Measurements from ENCODE around the gene MTFP1.
A peak's percentile ranks its signal among the peaks of the same experiment; 100 is the strongest.
"Not testable (repeated sequence)": the region's sequence is repeated elsewhere in the genome, so short reads cannot be mapped to it uniquely, and the experiment has no call there.

Gene MTFP1

DNA sequence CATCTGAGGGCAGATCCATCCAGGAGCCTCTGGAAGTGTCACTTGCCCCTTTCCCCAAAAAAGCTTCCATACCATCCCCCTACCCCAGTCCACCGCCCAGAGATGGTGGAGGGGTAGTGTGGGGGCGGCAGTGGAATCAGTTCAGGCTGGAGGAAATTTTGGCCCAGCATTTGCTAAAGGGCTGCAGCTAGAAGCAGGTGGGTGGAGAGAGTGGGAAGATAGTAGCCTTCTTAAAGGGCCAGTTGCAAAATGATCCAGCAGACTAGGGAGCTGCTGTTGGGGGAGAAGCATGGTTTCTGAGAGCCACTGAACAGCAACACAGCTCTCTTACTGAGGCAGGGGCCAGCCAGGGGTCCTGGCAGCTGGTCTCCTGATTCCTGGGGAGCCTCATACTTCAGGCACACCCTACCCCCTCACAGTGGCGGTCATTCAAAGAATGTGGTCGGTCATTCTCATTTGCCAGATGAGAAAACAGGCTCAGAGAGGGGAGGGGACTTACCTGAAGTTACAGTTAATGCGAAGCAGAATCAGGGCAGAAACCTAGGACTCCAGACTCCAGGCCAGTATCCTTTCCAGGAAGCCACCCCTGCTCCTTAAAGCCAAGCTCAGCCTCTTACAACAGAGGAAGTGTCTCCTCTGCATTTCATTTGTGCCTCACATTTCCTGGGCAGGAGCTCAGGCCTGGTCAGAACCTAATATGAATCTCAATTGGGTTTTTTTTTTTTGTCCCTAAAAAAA is 23.4 kb upstream of the MTFP1 start:
- DNase-seq (ENCODE audit: low spot score): no peak

DNA sequence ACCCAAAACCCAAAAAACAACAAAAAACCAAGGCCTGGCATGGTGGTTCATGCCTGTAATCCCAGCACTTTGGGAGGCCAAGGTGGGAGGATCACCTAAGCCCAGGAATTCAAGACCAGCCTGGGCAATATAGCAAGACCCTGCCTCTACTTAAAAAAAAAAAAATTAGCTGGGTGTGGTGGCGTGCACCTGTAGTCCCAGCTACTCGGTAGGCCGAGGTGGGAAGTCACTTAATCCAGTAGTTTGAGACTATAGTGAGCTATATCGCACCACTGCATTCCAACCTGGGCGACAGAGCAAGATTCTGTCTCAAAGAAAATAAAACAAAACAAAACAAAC is 22.8 kb upstream of the MTFP1 start:
- not testable (repeated sequence) for DNase-seq (ENCODE audit: low spot score)

DNA sequence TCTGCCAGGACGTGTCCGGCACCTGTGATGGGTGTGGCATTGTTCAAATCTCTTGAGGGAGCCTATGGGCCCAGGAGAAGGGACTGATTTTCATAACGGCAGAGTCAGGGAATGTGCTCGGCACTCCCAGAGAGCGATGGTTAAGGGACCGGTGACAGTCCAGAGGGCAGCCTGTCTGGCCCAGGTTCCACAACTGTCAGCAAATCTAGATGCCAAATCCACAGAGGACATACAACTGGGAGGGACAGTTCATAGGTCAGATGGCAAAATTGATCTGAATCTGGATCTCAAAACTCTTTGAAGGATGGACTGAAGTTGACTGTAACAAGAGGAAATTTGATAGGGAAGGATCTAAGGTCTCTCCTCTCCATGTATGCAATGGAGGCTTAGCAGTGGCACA is 21.3 kb upstream of the MTFP1 start:
- no peak for DNase-seq (ENCODE audit: low spot score)

DNA sequence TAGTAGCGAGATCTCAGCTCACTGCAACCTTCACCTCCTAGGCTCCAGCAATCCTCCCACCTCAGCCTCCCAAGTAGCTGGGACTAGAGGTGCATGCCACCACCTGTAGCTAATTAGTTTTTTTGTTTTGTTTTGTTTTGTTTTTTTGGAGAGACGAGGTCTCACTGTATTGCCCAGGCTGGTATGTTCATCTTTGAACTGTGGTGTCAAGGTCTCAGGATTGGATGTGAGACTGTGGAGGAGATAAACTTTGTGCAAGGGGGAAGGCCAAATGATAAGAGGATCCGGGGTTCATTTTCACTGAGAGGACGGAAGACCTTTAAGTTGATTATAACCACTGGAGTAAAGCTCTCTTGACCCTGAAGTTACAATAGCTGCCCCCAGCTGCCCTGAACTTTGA is 19.8 kb upstream of the MTFP1 start:
- no peak for DNase-seq (ENCODE audit: low spot score)

DNA sequence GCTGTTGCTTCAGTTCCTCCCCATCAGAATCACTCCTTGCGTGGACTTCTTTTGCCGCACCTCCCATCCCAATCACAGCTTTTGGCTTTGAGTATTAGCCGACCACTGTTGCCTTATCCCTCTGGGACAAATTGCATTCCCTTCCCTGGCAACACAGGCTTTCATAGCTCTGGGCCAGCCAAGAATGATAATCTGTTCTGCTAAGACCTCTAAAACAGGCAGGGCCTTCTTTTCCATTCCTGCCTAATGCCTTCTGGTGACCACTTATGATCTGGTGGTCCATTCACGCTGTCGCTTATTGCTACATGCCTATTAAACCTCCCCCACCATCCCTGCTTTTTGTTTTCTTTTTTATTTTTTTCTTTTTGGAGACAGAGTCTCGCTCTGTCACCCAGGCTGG is 19.2 kb upstream of the MTFP1 start:
- no peak for DNase-seq (ENCODE audit: low spot score)

DNA sequence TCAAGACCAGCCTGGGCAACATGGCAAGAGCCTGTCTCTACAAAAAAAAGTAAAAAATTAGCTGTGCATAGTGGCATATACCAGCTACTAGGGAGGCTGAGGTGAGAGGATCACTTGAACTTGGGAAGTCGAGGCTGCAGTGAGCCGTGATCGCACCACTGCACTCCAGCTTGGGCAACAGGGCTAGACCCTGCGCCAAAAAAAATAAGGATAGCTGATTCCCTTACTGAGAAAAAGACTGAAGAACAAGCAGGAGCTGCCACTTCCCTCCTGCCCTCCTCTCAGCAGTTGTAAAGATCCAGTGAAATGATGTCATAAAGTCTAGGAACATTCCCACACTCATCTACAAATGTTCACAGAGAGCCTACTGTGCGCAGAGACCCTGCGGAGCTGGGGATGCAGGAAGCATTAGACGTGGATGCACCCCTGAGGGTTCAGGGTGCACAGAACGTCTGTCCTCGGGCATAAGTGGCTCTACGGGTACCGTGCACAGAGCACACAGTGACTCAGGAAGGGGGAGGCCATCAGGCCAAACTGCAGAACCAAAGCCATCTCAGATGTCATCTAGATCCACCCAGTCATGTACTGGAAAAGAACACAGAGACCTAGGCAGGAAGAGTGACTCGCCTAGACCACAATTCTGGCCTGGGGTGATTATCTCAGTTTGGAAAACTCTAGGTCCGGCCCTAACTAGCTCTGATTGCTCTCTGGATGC is 17.0 kb upstream of the MTFP1 start:
- no peak for DNase-seq (ENCODE audit: low spot score)

DNA sequence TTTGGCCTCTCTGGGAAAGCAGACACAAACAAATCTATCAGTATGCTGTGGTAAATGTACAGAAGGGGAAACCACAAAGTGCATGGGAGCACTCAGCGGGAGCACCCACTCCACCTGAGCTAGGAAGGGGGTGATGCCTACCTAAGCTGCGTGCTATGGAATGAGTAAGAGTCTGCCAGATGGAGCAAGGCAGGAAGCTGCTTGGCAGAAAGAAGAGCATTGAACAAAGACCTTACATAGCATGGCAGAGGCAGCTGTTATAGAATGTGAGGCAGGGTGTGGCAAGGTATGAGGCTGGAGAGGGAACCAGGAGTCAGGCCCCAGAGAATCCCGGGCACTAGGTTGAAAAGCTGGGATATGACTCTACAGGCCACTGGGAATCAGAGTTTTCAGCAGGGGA is 13.8 kb upstream of the MTFP1 start:
- DNase-seq (ENCODE audit: low spot score): no peak

DNA sequence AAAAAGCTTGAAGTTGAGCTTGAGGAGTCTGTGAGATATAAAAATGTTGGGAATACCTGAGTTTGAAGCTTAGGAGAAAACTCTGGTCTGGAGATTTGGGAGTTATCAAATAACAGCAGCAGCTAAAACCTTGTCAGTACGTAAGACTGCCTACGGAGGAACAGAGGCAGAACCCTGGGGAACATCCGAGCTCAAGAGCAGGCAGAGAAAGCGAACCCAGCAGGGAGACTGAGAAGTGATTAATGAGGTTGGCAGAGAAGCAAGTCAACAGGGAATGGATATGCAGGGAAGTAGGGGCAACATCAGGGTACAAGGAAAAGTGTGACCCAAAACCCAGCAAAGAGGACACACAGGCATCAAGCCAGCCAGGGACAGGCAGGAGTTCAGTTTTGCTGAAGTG is 12.6 kb upstream of the MTFP1 start:
- DNase-seq (ENCODE audit: low spot score): no peak

DNA sequence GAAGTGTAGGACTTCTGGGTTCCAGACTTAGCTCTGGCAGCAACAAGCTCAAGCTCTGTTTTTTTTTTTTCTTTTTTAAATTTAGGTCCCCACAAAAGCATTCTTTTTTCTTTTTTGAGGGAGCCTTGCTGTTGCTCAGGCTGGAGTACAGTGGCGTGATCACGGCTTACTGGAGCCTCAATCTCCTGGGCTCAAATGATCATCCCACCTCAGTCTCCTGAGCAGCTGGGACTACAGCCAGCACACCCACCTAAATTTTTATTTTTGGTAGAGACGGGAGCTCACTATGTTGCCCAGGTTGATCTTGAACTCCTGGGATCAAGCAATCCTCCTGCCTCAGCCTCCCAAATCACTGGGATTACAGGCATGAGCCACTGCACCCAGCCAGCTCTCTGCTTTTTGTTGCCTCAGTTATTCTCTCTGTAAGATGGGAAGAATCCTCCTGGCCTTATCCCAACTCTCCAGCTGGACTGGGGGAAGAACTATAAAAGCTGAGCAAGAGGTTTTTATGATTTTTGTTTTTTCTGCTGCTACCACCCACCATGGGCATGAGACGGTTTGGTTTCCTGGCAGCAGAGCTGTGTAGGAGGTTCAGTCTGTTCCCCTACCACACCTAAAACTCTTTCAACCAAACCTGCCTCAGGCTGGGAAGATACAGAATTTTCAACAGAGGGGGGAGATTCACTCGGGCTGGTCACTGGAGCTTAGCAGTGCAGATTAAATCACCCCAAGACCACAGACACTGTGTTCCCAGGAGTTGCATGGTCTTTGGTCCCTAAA is 11.6 kb upstream of the MTFP1 start:
- no peak for DNase-seq (ENCODE audit: low spot score)

DNA sequence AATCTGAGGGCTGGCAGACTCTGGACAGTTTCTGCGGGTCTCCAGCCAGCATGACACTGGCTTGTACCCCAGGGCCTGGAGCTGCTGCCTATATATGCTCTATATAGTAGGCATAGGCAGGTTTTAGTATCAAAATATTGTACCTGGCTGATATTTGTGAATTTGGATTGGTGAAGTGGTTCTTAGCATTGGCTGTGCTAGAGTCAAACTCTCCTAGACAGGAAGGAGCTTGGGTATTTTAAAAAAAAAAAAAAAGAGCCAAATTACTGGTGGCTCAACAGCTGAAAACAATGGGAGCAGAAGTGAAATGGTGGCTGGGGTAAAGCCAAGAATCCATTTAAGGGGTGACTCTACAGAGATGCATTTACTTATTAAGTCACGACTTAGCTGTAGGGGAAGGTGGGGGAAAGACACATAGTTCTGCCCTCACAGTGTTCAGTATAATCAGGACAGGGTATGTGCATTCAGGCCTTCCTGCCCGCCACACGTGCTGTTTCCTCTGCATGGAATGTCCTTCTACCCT is 11.0 kb upstream of the MTFP1 start:
- DNase-seq (ENCODE audit: low spot score): no peak

DNA sequence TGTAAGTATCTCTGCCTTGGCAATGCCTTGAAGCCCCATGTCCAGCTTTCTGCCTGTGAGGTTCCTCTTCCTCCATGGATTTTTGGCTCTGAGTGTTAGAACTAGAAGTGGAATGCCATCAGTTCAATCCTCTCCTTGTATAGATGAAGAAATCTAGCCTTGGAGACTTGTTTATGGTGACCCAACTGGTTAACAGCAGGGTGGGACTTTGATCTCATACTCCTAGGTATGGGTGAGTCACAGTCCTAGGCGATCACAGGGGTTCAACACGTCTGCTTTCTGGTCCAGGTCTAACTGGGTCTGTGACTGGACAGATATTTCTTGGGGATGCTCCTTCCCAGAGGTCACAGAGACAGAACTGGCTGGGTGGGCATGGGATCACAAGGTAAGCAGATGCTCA is 9.2 kb upstream of the MTFP1 start:
- no peak for DNase-seq (ENCODE audit: low spot score)

DNA sequence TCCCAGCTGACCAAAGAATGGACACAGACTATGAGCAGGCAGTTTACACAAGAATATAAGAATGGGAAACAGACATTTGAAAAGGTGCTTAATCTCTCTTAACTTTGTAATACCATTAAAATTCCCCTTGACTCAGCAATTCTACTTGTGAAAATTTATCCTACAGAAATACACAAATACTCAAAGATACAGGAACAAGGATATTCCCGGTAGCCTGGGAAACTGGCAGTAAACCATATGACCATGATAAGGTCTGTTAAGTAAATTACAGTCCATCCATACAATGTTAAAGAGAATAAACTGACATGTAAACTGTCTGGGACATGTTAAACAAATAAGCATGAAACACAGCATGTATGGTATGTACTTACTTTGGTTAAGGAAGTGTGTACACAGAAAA is 8.7 kb upstream of the MTFP1 start:
- DNase-seq (ENCODE audit: low spot score): no peak

DNA sequence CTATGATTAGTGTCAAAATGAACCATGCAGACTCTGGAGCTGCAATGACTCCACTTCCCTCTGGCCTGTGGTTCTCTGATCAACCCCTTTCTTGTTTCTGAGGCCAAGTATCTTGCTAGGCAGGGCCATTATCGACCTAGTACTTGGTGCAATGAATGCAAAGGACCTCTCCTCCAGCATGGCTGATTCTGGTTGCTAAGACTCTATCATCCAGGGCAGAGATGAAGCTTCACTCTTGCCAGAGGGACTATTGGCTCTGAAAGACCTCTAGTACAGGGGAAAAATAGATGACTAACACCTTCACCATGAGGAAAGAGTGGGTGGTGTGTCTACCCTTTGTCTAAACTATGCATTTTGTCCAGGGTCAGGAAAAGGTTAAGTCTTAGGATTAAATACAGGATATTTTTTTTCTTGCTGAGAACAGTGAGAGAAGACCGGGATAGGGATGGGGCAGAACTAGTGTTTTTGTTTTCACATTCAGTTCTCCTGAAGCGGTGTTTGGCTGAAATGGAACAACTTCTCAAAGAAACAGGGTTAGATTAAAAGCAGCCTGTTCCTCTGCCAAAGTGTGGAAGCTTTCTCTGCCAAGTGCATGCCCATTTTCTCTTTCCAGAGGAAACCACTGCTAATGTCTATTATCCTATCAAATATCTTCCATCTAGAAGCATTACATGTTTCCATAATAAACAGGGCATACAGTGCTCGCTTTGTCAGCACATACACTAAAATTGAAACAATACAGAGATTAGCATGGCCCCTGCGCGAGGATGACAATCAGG is 5.0 kb upstream of the MTFP1 start:
- no peak for DNase-seq (ENCODE audit: low spot score)

DNA sequence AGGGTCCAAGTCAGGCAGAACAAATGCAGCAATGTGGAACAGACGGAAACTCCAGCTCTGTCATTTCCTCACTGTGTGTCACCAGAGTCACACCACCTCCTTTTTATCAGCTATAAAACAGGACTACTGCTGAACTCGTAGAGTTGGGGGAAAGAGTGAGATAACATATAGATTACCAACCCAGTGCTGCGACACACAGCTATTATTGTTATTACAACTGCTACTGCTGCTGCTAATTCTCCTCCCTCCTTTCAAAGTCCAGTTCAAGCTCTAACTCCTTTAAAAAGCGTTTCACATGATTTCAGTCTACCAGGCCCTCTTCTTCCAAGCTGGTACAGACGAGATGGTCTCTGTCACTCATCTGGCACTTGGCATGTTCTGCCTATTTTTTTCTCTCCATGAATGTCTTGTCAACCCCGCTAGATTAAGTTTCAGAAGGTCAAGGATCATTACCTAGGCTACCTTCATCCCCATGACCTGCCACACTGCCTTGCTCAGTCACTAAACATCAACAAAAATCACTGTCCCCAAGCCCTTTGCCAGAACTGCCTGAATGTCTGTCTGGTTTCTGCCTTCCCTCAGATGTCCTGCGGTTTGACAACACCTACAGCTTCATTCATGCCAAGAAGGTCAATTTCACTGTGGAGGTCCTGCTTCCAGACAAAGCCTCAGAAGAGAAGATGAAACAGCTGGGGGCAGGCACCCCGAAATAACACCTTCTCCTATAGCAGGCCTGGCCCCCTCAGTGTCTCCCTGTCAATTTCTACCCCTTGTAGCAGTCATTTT is 3.7 kb upstream of the MTFP1 start:
- DNase-seq (ENCODE audit: low spot score): no peak

DNA sequence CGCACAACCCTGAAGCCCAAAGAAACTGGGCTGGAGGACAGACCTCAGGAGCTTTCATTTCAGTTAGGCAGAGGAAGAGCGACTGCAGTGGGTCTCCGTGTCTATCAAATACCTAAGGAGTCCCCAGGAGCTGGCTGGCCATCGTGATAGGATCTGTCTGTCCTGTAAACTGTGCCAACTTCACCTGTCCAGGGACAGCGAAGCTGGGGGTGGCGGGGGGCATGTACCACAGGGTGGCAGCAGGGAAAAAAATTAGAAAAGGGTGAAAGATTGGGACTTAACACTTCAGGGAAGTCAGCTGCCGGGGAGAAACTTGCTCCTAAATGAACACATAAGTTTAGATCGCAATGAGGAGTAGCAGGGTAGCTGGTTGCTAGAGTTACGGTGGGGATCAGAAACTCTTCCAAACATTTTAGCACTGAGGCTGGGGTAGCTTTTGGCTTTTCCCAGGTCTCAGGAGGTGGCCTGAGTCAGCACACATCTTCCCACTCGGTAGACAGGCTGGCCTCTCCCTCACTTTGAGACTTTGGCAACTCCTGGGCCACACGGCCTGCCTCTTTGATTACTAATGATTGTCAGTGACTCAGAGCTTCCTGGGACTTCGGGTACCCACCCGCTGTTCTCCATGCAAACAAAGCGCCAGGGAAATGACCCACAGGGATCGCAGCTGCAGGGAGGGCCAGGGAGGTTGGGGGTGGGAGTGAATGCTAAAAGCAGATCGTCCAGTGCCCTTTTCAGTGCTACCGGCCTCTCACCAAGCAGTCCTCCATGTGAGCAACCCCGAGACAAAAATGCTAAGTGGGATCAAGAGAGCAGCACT is 2.9 kb upstream of the MTFP1 start:
- peak; percentile 66 for DNase-seq (ENCODE audit: low spot score)

DNA sequence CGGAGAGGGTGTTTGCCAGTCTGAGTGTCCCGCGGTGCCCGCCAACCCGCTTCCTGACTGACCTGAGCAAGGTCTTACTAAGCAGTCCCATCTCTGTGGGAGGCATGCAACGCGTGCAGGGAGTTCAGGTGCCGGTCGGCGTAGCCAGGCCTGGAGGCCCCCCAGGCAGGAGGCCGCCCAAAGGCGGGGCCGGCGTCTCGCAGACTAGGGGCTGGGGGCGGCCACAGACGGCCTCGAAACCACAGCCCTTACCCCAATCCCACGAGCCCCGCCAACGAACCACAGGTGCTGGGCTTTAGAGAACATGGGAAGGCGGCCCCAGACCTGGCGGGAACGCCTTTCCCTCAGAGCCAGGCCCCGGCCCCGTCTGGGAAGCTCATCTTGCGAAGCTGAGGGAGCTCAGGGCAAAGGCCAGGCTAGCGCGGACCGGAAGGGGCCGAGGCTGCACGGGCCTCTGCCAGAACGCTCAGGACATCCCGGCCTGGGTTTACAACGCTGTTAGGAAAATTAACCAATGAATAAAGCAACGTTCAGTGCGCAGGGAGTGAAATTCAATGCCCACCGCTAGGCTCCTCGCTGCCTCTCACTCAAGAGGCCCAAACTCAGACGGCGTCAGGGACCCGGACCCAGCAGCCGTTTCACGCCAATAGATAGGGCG is 2.1 kb upstream of the MTFP1 start:
- no peak for DNase-seq (ENCODE audit: low spot score)

DNA sequence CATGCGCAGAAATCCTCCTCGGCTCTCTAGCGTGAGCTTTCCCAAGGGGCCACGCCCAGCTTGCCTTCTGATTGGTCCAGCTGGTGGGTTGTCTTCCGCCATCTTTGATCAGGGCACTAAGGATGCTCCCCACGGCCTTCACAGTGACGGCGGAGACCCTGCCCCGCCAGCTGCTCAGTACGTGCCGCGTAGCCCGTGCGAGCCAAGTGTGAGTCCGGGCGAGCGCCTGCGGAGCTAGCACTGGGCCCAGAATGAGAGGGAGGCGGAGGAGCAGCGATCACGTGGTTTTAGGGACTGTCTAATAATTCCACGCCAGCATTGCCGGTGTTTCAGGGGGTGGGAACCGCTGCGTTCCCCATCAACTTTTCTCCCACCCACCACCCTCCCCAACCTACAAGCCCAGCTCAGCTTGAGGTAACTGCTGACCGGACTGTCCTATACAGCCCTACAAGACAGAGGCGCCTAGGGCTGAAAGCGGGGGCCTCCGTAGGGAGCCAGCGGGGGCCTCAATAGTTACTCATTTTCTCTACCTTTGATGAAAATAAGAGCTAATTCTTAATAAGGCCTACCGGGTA is 1.5 kb upstream of the MTFP1 start:
- DNase-seq (ENCODE audit: low spot score): peak; percentile 99

DNA sequence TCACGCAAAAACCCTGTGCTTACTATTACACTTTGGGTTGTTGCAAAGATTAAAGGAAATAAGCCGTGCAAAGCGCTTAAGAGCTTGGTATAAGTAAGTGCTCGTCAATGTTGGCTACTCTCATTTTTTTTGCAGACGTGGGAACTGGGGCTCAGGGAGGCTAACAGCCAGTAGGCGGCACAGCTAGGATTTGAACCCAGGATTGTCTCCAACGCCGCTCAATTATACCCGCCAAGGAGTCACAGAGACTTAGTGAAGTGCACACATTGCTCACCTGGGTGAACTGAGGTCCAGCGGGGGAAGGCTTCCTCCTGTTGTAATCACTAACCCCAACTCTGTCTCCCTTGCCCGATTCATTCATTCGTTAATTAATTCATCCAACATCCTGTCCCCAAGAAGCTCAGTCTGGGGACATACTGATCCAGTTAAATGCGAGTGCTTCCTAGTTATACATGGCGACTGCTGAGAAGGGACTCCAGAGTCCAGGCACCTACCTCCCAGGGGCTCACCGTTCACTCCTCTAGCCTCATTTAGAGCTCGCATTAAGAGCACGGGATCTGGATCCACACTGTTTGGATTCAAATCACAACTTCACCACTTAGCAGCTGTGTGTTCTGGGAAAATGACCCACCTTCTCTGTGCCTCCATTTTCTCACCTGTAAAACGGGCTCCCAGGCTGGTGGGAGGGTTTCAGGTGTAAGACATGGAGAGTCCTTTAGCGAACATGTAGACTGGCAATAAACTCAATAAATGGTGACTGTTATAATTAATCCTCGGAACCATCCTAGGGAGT is 838 bp upstream of the MTFP1 start:
- DNase-seq (ENCODE audit: low spot score): peak; percentile 55

DNA sequence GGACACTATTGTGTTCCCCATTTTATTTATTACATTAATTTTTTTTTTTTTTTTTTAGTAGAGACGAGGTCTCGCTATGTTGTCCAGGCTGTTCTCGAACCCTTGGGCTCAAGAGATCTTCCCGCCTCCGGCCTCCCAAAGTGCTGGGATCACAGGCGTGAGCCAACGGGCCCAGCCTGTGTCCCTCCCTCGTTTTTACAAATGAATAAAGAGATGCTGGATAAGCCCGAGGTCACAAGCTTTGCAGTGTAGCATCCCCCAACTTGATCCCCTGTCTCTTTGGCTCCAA is 297 bp upstream of the MTFP1 start:
- DNase-seq (ENCODE audit: low spot score): no peak
